Activated CD4-positive, alpha-beta memory T cell treated with anti-CD3 and anti-CD28 coated beads for 36 hours (primary cell): ENCODE results near the gene BRD1. TPM values are rescaled to one million over a fixed set of nuclear protein-coding genes. Genes with fewer than 3 reads are reported as not detected.
A peak's percentile ranks its signal among the peaks of the same experiment; 100 is the strongest.

Experiments used
- CTCF ChIA-PET: fragments of 350-600 bp; sonication (Branson Sonifier 250); formaldehyde crosslinking; loops from one replicate; lab custom pipeline; 2021; ENCODE audit warnings: antibody characterized with exemption, inconsistent platforms; lab: Charles Lee
- POLR2A ChIA-PET: fragments of 350-600 bp; sonication (Branson Sonifier 250); formaldehyde crosslinking; loops from one replicate; lab custom pipeline; 2021; ENCODE audit warnings: antibody characterized with exemption; lab: Charles Lee
- DNase-seq: peaks from one replicate; pipeline ENCODE4 v3.0.0-alpha.2; 2020
- H3K27ac Mint-ChIP-seq: one replicate; pipeline ENCODE4 v1.8.0; 2021; ENCODE audit warnings: mixed read lengths
- H3K27me3 Mint-ChIP-seq: one replicate; pipeline ENCODE4 v1.8.0; 2021; ENCODE audit warnings: mixed read lengths
- H3K36me3 Mint-ChIP-seq: one replicate; pipeline ENCODE4 v1.8.0; 2021; ENCODE audit warnings: mixed read lengths
- H3K4me1 Mint-ChIP-seq: one replicate; pipeline ENCODE4 v1.8.0; 2021; ENCODE audit warnings: low read depth, mixed read lengths
- H3K4me3 Mint-ChIP-seq: one replicate; pipeline ENCODE4 v1.8.0; 2021; ENCODE audit warnings: mild to moderate bottlenecking, mixed read lengths
- H3K9me3 Mint-ChIP-seq: one replicate; pipeline ENCODE4 v1.8.0; 2021; ENCODE audit warnings: mixed read lengths
- intact Hi-C: fragments of 100-400 bp; cut with micrococcal nuclease; formaldehyde crosslinking; loops from one replicate; pipeline ENCODE4 v1.15.1; 2023
- total RNA-seq, 2 experiments: library from RNA; stranded (reverse); gene quantifications; one replicate each; pipeline ENCODE4 v1.2.3, GENCODE V29; 2021

The BRD1 gene
- total RNA-seq, 2 experiments from 2014 or later, result 27.5 to 30.2 TPM

- ChIA-PET POLR2A (no interaction called here), CTCF (no interaction called here)
- Mint-ChIP-seq H3K36me3 (peaks cover 13% of the 10 kb centered on the region), H3K9me3 (no peaks in the 10 kb centered on the region), H3K27ac (no peak overlapping the region), H3K4me1 (peaks cover 8% of the 10 kb centered on the region), H3K27me3 (no peaks in the 10 kb centered on the region), H3K4me3 (no peak overlapping the region)
- intact Hi-C loops, result no loop called here
- no peak for DNase-seq
These were observed 53.0 kb downstream of the BRD1 start for GRCh38 chr22:49774499-49775151.

- POLR2A ChIA-PET, result no interaction called here
- Mint-ChIP-seq H3K9me3 (no peaks in the 10 kb centered on the region), H3K36me3 (peaks cover 13% of the 10 kb centered on the region), H3K27ac (no peak overlapping the region), H3K27me3 (no peaks in the 10 kb centered on the region), H3K4me1 (peaks cover 8% of the 10 kb centered on the region), H3K4me3 (no peak overlapping the region)
- CTCF ChIA-PET, result no interaction called here
- intact Hi-C loops, result no loop called here
- no peak for DNase-seq
These were observed 53.6 kb downstream of the BRD1 start for GRCh38 chr22:49774046-49774445.

- CTCF ChIA-PET, result no interaction called here
- Mint-ChIP-seq H3K36me3 (peaks cover 13% of the 10 kb centered on the region), H3K9me3 (no peaks in the 10 kb centered on the region), H3K27me3 (no peaks in the 10 kb centered on the region), H3K27ac (no peak overlapping the region), H3K4me1 (peaks cover 8% of the 10 kb centered on the region), H3K4me3 (no peak overlapping the region)
- POLR2A ChIA-PET, result no interaction called here
- no peak for DNase-seq
- intact Hi-C loops, result no loop called here
These were observed 54.1 kb downstream of the BRD1 start for GRCh38 chr22:49773531-49773930.

GRCh38 chr22:49772692-49773091 is 55.0 kb downstream of the BRD1 start:
- H3K27ac Mint-ChIP-seq, result no peak overlapping the region
- CTCF ChIA-PET, result interaction anchor here (0.6 kb wide), 1 partner anchor 483 kb away, joined by 3 read pairs; no protein-coding TSS in a partner anchor
- H3K4me1 Mint-ChIP-seq, result peaks cover 8% of the 10 kb centered on the region
- intact Hi-C loops, result no loop called here
- H3K4me3 Mint-ChIP-seq, result no peak overlapping the region
- H3K9me3 Mint-ChIP-seq, result no peaks in the 10 kb centered on the region
- peaks cover 13% of the 10 kb centered on the region for H3K36me3 Mint-ChIP-seq
- no peaks in the 10 kb centered on the region for H3K27me3 Mint-ChIP-seq
- POLR2A ChIA-PET, result no interaction called here
- DNase-seq, result no peak

- H3K4me3 Mint-ChIP-seq, result no peak overlapping the region
- DNase-seq, result no peak
- POLR2A ChIA-PET, result no interaction called here
- CTCF ChIA-PET, result no interaction called here
- intact Hi-C loops, result no loop called here
- no peak overlapping the region for H3K27ac Mint-ChIP-seq
- H3K27me3 Mint-ChIP-seq, result no peaks in the 10 kb centered on the region
- peaks cover 12% of the 10 kb centered on the region for H3K4me1 Mint-ChIP-seq
- H3K9me3 Mint-ChIP-seq, result peaks cover 10% of the 10 kb centered on the region
- peaks cover 16% of the 10 kb centered on the region for H3K36me3 Mint-ChIP-seq
These were observed 56.2 kb downstream of the BRD1 start for GRCh38 chr22:49771266-49772065.

- H3K27me3 Mint-ChIP-seq, result no peaks in the 10 kb centered on the region
- DNase-seq, result peak; percentile 29
- intact Hi-C loops, result no loop called here
- peaks cover 11% of the 10 kb centered on the region for H3K9me3 Mint-ChIP-seq
- peaks cover 16% of the 10 kb centered on the region for H3K36me3 Mint-ChIP-seq
- peaks cover 12% of the 10 kb centered on the region for H3K4me1 Mint-ChIP-seq
- POLR2A ChIA-PET, result no interaction called here
- H3K4me3 Mint-ChIP-seq, result no peak overlapping the region
- no peak overlapping the region for H3K27ac Mint-ChIP-seq
- CTCF ChIA-PET, result interaction anchor here (1.6 kb wide), 1 partner anchor 19 kb away, joined by 7 read pairs; no protein-coding TSS in a partner anchor
These were observed 57.0 kb downstream of the BRD1 start for GRCh38 chr22:49770547-49771265.

- no peaks in the 10 kb centered on the region for H3K27me3 Mint-ChIP-seq
- H3K9me3 Mint-ChIP-seq, result peaks cover 11% of the 10 kb centered on the region
- intact Hi-C loops, result loop anchor here (5.0 kb wide), 1 partner anchor 437 kb away; no protein-coding TSS in a partner anchor
- ChIA-PET CTCF (interaction anchor here (1.6 kb wide), 1 partner anchor 20 kb away, joined by 7 read pairs; no protein-coding TSS in a partner anchor), POLR2A (no interaction called here)
- no peak overlapping the region for H3K4me3 Mint-ChIP-seq
- peaks cover 12% of the 10 kb centered on the region for H3K4me1 Mint-ChIP-seq
- no peak overlapping the region for H3K27ac Mint-ChIP-seq
- peaks cover 16% of the 10 kb centered on the region for H3K36me3 Mint-ChIP-seq
- no peak for DNase-seq
These were observed 57.8 kb downstream of the BRD1 start for GRCh38 chr22:49769691-49770546.

GRCh38 chr22:49768951-49769690 is 58.6 kb downstream of the BRD1 start:
- Mint-ChIP-seq H3K27me3 (no peaks in the 10 kb centered on the region), H3K9me3 (peaks cover 11% of the 10 kb centered on the region), H3K4me3 (no peak overlapping the region), H3K4me1 (peaks cover 12% of the 10 kb centered on the region), H3K36me3 (peaks cover 12% of the 10 kb centered on the region), H3K27ac (no peak overlapping the region)
- intact Hi-C loops, result loop anchor here (5.0 kb wide), 1 partner anchor 438 kb away; no protein-coding TSS in a partner anchor
- CTCF ChIA-PET, result interaction anchor here (1.2 to 4.0 kb wide), 5 partner anchors 21 to 358 kb away, joined by 3 to 35 read pairs (median 6); no protein-coding TSS in a partner anchor
- POLR2A ChIA-PET, result interaction anchor here (1.1 kb wide), 1 partner anchor 262 kb away, joined by 3 read pairs; no protein-coding TSS in a partner anchor
- DNase-seq, result no peak

GRCh38 chr22:49768077-49768910 is 59.4 kb downstream of the BRD1 start:
- H3K9me3 Mint-ChIP-seq, result peaks cover 11% of the 10 kb centered on the region
- ChIA-PET POLR2A (interaction anchor here (1.1 to 1.6 kb wide), 4 partner anchors 150 to 262 kb away, joined by 3 to 4 read pairs (median 4); partner anchors contain the start of genes ALG12, CRELD2 and PIM3), CTCF (interaction anchor here (0.7 to 4.0 kb wide), 28 partner anchors 11 to 469 kb away, joined by 3 to 35 read pairs (median 4); no protein-coding TSS in a partner anchor)
- H3K4me3 Mint-ChIP-seq, result no peak overlapping the region
- H3K36me3 Mint-ChIP-seq, result peaks cover 3% of the 10 kb centered on the region
- no peak overlapping the region for H3K27ac Mint-ChIP-seq
- DNase-seq, result no peak
- intact Hi-C loops, result loop anchor here (5.0 kb wide), 1 partner anchor 439 kb away; no protein-coding TSS in a partner anchor
- peaks cover 9% of the 10 kb centered on the region for H3K4me1 Mint-ChIP-seq
- no peaks in the 10 kb centered on the region for H3K27me3 Mint-ChIP-seq
